GM21619 (cell line): ENCODE measurements around the gene TXN.
"Not testable (repeated sequence)": the region's sequence is repeated elsewhere in the genome, so short reads cannot be mapped to it uniquely, and the experiment has no call there.

Source experiments
- ATAC-seq: cut with Tn5 transposase; IDR thresholded peaks from one replicate; pipeline ENCODE4 v1.9.1; 2021; ENCODE audit not compliant: unreplicated experiment

Gene TXN

GRCh38 chr9:110213413-110214044 is 42.8 kb downstream of the TXN start:
- ATAC-seq, result no peak

GRCh38 chr9:110208031-110208430 is 48.3 kb downstream of the TXN start, which contains the start of gene C9orf152:
Gene C9orf152, minus strand, starts transcription at chr9:110208159. Its CDS starts 580 bp downstream, at chr9:110207579.
- no peak for ATAC-seq

- ATAC-seq, result no peak
These were observed 49.2 kb downstream of the TXN start for GRCh38 chr9:110207071-110207641.

- ATAC-seq, result no peak
These were observed 49.9 kb downstream of the TXN start for GRCh38 chr9:110206389-110206788.

GRCh38 chr9:110205612-110206011 is 50.7 kb downstream of the TXN start:
- ATAC-seq, result not testable (repeated sequence)

- no peak for ATAC-seq
These were observed 54.1 kb downstream of the TXN start for GRCh38 chr9:110202232-110202631.

- no peak for ATAC-seq
These were observed 56.7 kb downstream of the TXN start for GRCh38 chr9:110199643-110200042.

- ATAC-seq, result no peak
These were observed 58.0 kb downstream of the TXN start for GRCh38 chr9:110198357-110198756.

- ATAC-seq, result no peak
These were observed 58.7 kb downstream of the TXN start for GRCh38 chr9:110197330-110198187.

GRCh38 chr9:110196084-110196499 is 60.2 kb downstream of the TXN start:
- ATAC-seq, result not testable (repeated sequence)
